Neutrophil (primary cell): ENCODE measurements around the gene CHRND.

Source experiments
- H3K27ac ChIP-seq: fragments of 200-600 bp; sonication (generic); 2 replicates; pipeline ENCODE4 v1.5.1; 2016; ENCODE audit warnings: mild to moderate bottlenecking, moderate library complexity
- H3K27me3 ChIP-seq: fragments of 200-600 bp; sonication (generic); 2 replicates; pipeline ENCODE4 v1.6.0; 2016; ENCODE audit warnings: mild to moderate bottlenecking
- H3K36me3 ChIP-seq: fragments of 200-600 bp; sonication (generic); 2 replicates; pipeline ENCODE4 v1.5.1; 2017
- H3K4me1 ChIP-seq, 2 experiments: fragments of 200-600 bp in 1 of 2; sonication (generic) in 1 of 2; 1 replicate in 1 of 2; 2 replicates in 1 of 2; pipeline versions ENCODE4 v1.5.1 to v1.6.1; 2013 to 2016; ENCODE audit warnings: low read depth in 1 of 2, low read length in 1 of 2, mild to moderate bottlenecking in 1 of 2, moderate library complexity in 1 of 2; ENCODE audit not compliant: control insufficient read depth in 1 of 2, insufficient read depth in 1 of 2
- H3K4me3 ChIP-seq, 2 experiments: fragments of 200-600 bp in 1 of 2; sonication (generic) in 1 of 2; 1 replicate in 1 of 2; 2 replicates in 1 of 2; pipeline ENCODE4 v1.5.1; 2013 to 2016; ENCODE audit warnings: low read depth in 1 of 2, low read length in 1 of 2, mild to moderate bottlenecking in 1 of 2, moderate library complexity in 1 of 2
- H3K9me3 ChIP-seq: fragments of 200-600 bp; sonication (generic); 2 replicates; pipeline ENCODE4 v1.5.1; 2016
- CTCF ChIP-seq: fragments of 200-600 bp; sonication (generic); IDR thresholded peaks from 2 replicates; pipeline ENCODE4 v1.5.1; 2016; ENCODE audit warnings: antibody characterized with exemption

CHRND gene

GRCh38 chr2:232483923-232484627 is 41.9 kb upstream of the CHRND start:
- Histone ChIP-seq H3K9me3 (no peaks in the 10 kb centered on the region), H3K27me3 (peaks cover 64% of the 10 kb centered on the region), H3K4me3 (no peak overlapping the region), H3K36me3 (no peaks in the 10 kb centered on the region), H3K27ac (no peak overlapping the region), H3K4me1 (peaks cover 0 to 4% of the 10 kb centered on the region in 2 experiments)
- TF ChIP-seq CTCF = no peak

DNA sequence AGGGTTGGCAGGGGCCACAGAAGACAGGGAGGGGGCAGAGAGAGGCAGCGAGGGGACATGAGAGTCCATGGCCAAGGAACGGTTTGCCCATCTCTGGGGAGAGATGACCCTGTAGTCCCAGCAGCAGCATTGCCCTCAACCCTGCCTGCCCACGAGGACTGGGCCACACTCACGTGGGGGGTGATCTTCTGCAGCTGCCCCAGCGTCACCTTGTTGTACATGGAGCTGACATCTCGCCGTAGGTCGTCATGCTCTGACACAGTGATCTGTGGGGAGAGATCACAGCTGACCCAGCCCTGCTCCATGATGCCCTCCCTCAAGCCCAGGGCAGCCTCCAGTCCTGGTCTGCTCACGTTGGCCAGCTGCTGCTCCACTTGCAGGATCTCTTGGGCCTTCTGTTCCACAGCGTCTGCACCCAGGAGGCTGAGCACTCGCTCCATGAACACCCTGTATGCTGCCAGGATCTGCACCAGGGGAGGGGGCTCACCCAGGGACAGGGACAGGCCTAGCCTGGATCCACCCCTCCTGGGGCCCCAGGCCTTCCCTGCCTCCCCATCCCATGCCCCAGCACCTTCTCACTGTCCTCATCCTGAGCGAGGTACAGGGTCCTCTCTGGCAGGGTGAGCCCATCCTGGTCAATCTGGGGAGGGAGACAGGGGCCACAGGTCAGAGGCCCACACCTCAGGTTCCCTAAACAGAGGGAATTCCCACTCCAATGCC is 41.2 kb upstream of the CHRND start:
- Histone ChIP-seq H3K27me3 (peaks cover 71% of the 10 kb centered on the region), H3K9me3 (no peaks in the 10 kb centered on the region), H3K27ac (no peak overlapping the region), H3K4me3 (no peak overlapping the region), H3K36me3 (no peaks in the 10 kb centered on the region), H3K4me1 (peaks cover 0 to 4% of the 10 kb centered on the region in 2 experiments)
- TF ChIP-seq CTCF = no peak

- H3K4me1 ChIP-seq = peaks cover 0 to 4% of the 10 kb centered on the region in 2 experiments
- no peak for TF ChIP-seq CTCF
- H3K27me3 ChIP-seq = peaks cover 77% of the 10 kb centered on the region
- no peaks in the 10 kb centered on the region for H3K9me3 ChIP-seq
- no peaks in the 10 kb centered on the region for H3K36me3 ChIP-seq
- no peak overlapping the region for H3K4me3 ChIP-seq
- no peak overlapping the region for H3K27ac ChIP-seq
Observed at GRCh38 chr2:232485348-232485756, 40.6 kb upstream of the CHRND start.

GRCh38 chr2:232485757-232486557 is 40.0 kb upstream of the CHRND start:
- H3K27ac ChIP-seq = no peak overlapping the region
- no peaks in the 10 kb centered on the region for H3K9me3 ChIP-seq
- TF ChIP-seq CTCF = no peak
- peaks cover 78% of the 10 kb centered on the region for H3K27me3 ChIP-seq
- peaks cover 0 to 4% of the 10 kb centered on the region in 2 experiments for H3K4me1 ChIP-seq
- H3K36me3 ChIP-seq = no peaks in the 10 kb centered on the region
- H3K4me3 ChIP-seq = no peak overlapping the region

GRCh38 chr2:232486558-232487384 is 39.2 kb upstream of the CHRND start:
- no peaks in the 10 kb centered on the region for H3K9me3 ChIP-seq
- H3K4me3 ChIP-seq = no peak overlapping the region
- no peak for TF ChIP-seq CTCF
- no peaks in the 10 kb centered on the region for H3K36me3 ChIP-seq
- peaks cover 78% of the 10 kb centered on the region for H3K27me3 ChIP-seq
- H3K4me1 ChIP-seq = peaks cover 0 to 4% of the 10 kb centered on the region in 2 experiments
- no peak overlapping the region for H3K27ac ChIP-seq
